ENCODE data around the gene CHID1. TPM values are rescaled to one million over a fixed set of nuclear protein-coding genes. Genes with fewer than 3 reads are reported as not detected.

The CHID1 gene
- total and polyA plus RNA-seq, 2 of the 4 experiments (the other 2 are of a cell fraction), result 34.2 to 121 TPM

- DNase-seq (no peak), ATAC-seq (ENCODE audit: low read depth) (no peak)
- no TSS peak for BruUV-seq (replicated peaks)
- no peak overlapping the region for H2BK20ac ChIP-seq (ENCODE audit: low read depth, low read length)
- H4K20me1 ChIP-seq (ENCODE audit: insufficient read depth, low read length), result peaks cover 77% of the 10 kb centered on the region
- H3K36me3 ChIP-seq (ENCODE audit: control insufficient read depth, insufficient read depth, low read length), result peaks cover 12% of the 10 kb centered on the region
- in situ Hi-C loops (cut with MboI; ENCODE audit: low sequenced_read_pairs), result no loop called here
- H3K9me3 ChIP-seq (ENCODE audit: control insufficient read depth, insufficient read depth, low read length), result no peaks in the 10 kb centered on the region
- H3K18ac ChIP-seq (ENCODE audit: low read depth, low read length), result no peak overlapping the region
- H2BK5ac ChIP-seq (ENCODE audit: low read depth, low read length, poor library complexity, severe bottlenecking), result no peak overlapping the region
- no peak overlapping the region for H4K91ac ChIP-seq (ENCODE audit: insufficient read depth, low read depth, low read length)
- H3K27ac ChIP-seq (ENCODE audit: insufficient read depth, low read length), result no peak overlapping the region
- no peak for TF ChIP-seq MAFK (IDR thresholded peaks at IDR 0.05; ENCODE audit: low read depth, low read length)
- TF ChIP-seq, protein P1, sequence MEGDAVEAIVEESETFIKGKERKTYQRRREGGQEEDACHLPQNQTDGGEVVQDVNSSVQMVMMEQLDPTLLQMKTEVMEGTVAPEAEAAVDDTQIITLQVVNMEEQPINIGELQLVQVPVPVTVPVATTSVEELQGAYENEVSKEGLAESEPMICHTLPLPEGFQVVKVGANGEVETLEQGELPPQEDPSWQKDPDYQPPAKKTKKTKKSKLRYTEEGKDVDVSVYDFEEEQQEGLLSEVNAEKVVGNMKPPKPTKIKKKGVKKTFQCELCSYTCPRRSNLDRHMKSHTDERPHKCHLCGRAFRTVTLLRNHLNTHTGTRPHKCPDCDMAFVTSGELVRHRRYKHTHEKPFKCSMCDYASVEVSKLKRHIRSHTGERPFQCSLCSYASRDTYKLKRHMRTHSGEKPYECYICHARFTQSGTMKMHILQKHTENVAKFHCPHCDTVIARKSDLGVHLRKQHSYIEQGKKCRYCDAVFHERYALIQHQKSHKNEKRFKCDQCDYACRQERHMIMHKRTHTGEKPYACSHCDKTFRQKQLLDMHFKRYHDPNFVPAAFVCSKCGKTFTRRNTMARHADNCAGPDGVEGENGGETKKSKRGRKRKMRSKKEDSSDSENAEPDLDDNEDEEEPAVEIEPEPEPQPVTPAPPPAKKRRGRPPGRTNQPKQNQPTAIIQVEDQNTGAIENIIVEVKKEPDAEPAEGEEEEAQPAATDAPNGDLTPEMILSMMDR (conservative IDR thresholded peaks at IDR 0.05; ENCODE audit: low read depth, low read length), result no peak
- no peak for TF ChIP-seq NFE2L2 (IDR thresholded peaks at IDR 0.05; ENCODE audit: low read depth, low read length)
- no peak for TF ChIP-seq FOS (IDR thresholded peaks at IDR 0.05; ENCODE audit: low read depth, low read length)
- no peak for TF ChIP-seq CHD1 (IDR thresholded peaks at IDR 0.05; ENCODE audit: low read depth, low read length)
- no peak for TF ChIP-seq RFX5 (IDR thresholded peaks at IDR 0.05; ENCODE audit: low read depth, low read length)
- TF ChIP-seq RCOR1 (IDR thresholded peaks at IDR 0.05; ENCODE audit: insufficient replicate concordance, low read length), result no peak
- TF ChIP-seq RAD21 (IDR thresholded peaks at IDR 0.05; ENCODE audit: low read length), result no peak
- no peak for TF ChIP-seq BHLHE40 (IDR thresholded peaks at IDR 0.05; ENCODE audit: low read depth, low read length)
- no peak for TF ChIP-seq MAZ (IDR thresholded peaks at IDR 0.05; ENCODE audit: borderline replicate concordance, low read depth, low read length)
- no peak for TF ChIP-seq CEBPB (IDR thresholded peaks at IDR 0.05; ENCODE audit: low read depth, low read length)
- TF ChIP-seq POLR2A (IDR thresholded peaks at IDR 0.05; ENCODE audit: low read depth, low read length), result no peak
- no peak for TF ChIP-seq USF2 (IDR thresholded peaks at IDR 0.05; ENCODE audit: low read depth, low read length)
- no peak for TF ChIP-seq ELK1 (IDR thresholded peaks at IDR 0.05; ENCODE audit: borderline replicate concordance, low read depth, low read length)
- no peak for TF ChIP-seq MXI1 (IDR thresholded peaks at IDR 0.05; ENCODE audit: borderline replicate concordance, low read depth, low read length)
- no peak for TF ChIP-seq SMC3 (IDR thresholded peaks at IDR 0.05; ENCODE audit: low read depth, low read length)
- no peak overlapping the region for H2AK9ac ChIP-seq (replicated peaks; ENCODE audit: low read depth, low read length, poor library complexity)
- peaks cover 19% of the 10 kb centered on the region for H3K9me1 ChIP-seq (ENCODE audit: insufficient read depth, low read length)
- no peak overlapping the region for H2BK15ac ChIP-seq (ENCODE audit: low read depth, low read length)
- H3K27me3 ChIP-seq (ENCODE audit: control insufficient read depth, insufficient read depth, low read length), result no peaks in the 10 kb centered on the region
- no peak overlapping the region; the same call in 1 of the 2 replicates for H3K9ac ChIP-seq (ENCODE audit: low read depth, low read length)
- no peak overlapping the region for H2BK120ac ChIP-seq (ENCODE audit: low read depth, low read length)
- H3K56ac ChIP-seq (ENCODE audit: extremely low read depth, insufficient read depth, low read length), result no peak overlapping the region
- intact Hi-C loops (cut with micrococcal nuclease), result loop anchor here (5.0 kb wide), 1 partner anchor 36 kb away; no protein-coding TSS in a partner anchor
- H3K4me3 ChIP-seq (ENCODE audit: insufficient read depth, low read depth, low read length), result no peak overlapping the region
- H4K8ac ChIP-seq (ENCODE audit: low read depth in 2 of 2, low read length in 2 of 2), result no peak overlapping the region
- H3K4me2 ChIP-seq (ENCODE audit: low read depth, low read length), result no peak overlapping the region
- dilution Hi-C loops (cut with HindIII; ENCODE audit: low sequenced_read_pairs, unreplicated experiment), result no loop called here
- no peak overlapping the region for H4K5ac ChIP-seq (ENCODE audit: low read depth, low read length)
- H3K4ac ChIP-seq (ENCODE audit: low read depth, low read length), result no peak overlapping the region
- no peak overlapping the region for H2AK5ac ChIP-seq (ENCODE audit: low read depth, low read length)
- H3K23ac ChIP-seq (ENCODE audit: low read depth, low read length), result no peak overlapping the region
- H3K4me1 ChIP-seq (ENCODE audit: control insufficient read depth, insufficient read depth, low read length), result peaks cover 8% of the 10 kb centered on the region
- H3K14ac ChIP-seq (replicated peaks; ENCODE audit: low read depth, low read length), result no peak overlapping the region
- ChIA-PET CTCF (no interaction called here), POLR2A (ENCODE audit: unreplicated experiment) (no interaction called here)
- H2AFZ ChIP-seq (replicated peaks; ENCODE audit: low read length, poor library complexity), result no peak overlapping the region
- WGBS, 2 experiments (ENCODE audit: extremely low coverage in 2 of 2, insufficient read length in 1 of 2), result no CpG with 5 or more reads among the region's 3 CpGs
- H3K79me1 ChIP-seq (ENCODE audit: low read depth in 1 of 2, low read length in 2 of 2), result peaks cover 19 to 80% of the 10 kb centered on the region in 2 experiments
These were observed 20.8 kb upstream of the CHID1 start for GRCh38 chr11:931385-931784.
